Fibroblast of skin of right quadriceps (primary cell): ENCODE data around the gene OR51F2.
A peak's percentile ranks its signal among the peaks of the same experiment; 100 is the strongest.
"Not testable (repeated sequence)": the region's sequence is repeated elsewhere in the genome, so short reads cannot be mapped to it uniquely, and the experiment has no call there.

Experiments used
- DNase-seq: peaks from one replicate; pipeline ENCODE4 v3.0.0-alpha.2; 2013

OR51F2 gene

GRCh38 chr11:4821021-4821420, at the start of gene OR51F2:
OR51F2 (plus strand) TSS chr11:4821321; CDS start chr11:4821422, 101 bp downstream.
- no peak for DNase-seq

- no peak for DNase-seq
Observed at GRCh38 chr11:4782454-4782853, 38.7 kb upstream of the OR51F2 start.

GRCh38 chr11:4797206-4797605, 23.9 kb upstream of the OR51F2 start:
- DNase-seq, result no peak

GRCh38 chr11:4798427-4799183, 22.5 kb upstream of the OR51F2 start:
- DNase-seq, result no peak

GRCh38 chr11:4801316-4801715, 19.8 kb upstream of the OR51F2 start:
- not testable (repeated sequence) for DNase-seq

- no peak for DNase-seq
Observed at GRCh38 chr11:4804280-4804679, 16.8 kb upstream of the OR51F2 start, which contains the start of gene OR52R1. OR52R1 (minus strand) TSS chr11:4804380; CDS start chr11:4804380, 0 bp downstream.

- no peak for DNase-seq
Observed at GRCh38 chr11:4808476-4808875, 12.6 kb upstream of the OR51F2 start.

GRCh38 chr11:4809246-4809645, 11.9 kb upstream of the OR51F2 start:
- DNase-seq, result no peak

GRCh38 chr11:4825132-4825531, 4.0 kb downstream of the OR51F2 start:
- DNase-seq, result no peak

GRCh38 chr11:4826425-4826824, 5.3 kb downstream of the OR51F2 start:
- peak; percentile 1 for DNase-seq

GRCh38 chr11:4830346-4830745, 9.2 kb downstream of the OR51F2 start:
- DNase-seq, result no peak

- DNase-seq, result no peak
Observed at GRCh38 chr11:4830909-4831308, 9.8 kb downstream of the OR51F2 start.

- no peak for DNase-seq
Observed at GRCh38 chr11:4839851-4840549, 18.9 kb downstream of the OR51F2 start.

- DNase-seq, result no peak
Observed at GRCh38 chr11:4848908-4849532, 27.9 kb downstream of the OR51F2 start, which contains the start of gene OR51S1. OR51S1 (minus strand) TSS chr11:4849208; CDS start chr11:4849208, 0 bp downstream.

GRCh38 chr11:4851033-4851432, 29.9 kb downstream of the OR51F2 start:
- DNase-seq, result no peak

GRCh38 chr11:4854286-4854685, 33.2 kb downstream of the OR51F2 start:
- DNase-seq, result not testable (repeated sequence)

- no peak for DNase-seq
Observed at GRCh38 chr11:4862447-4863236, 41.5 kb downstream of the OR51F2 start.

- no peak for DNase-seq
Observed at GRCh38 chr11:4863876-4864275, 42.8 kb downstream of the OR51F2 start.

- DNase-seq, result no peak
Observed at GRCh38 chr11:4865855-4866254, 44.7 kb downstream of the OR51F2 start.
